ENCODE data around the gene FTSJ3.

Gene FTSJ3

DNA sequence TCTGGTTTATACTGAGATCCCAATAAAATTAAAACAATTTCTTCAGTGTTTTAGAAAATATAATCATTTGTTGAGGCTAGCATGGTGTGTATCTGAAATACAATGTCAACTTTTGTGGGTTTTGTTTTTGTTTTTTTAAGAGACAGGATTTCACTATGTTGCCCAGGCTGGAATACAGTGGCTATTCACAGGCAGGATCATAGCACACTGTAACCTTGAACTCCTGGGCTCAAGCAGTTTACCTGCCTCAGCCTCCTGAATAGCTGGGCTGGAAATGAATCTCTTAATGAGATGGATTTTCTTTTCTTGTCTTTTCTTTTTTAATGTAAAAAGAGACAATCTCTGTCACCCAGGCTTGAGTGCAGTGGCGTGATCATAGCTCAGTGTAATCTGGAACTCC is 41.3 kb downstream of the FTSJ3 start:
- no peak for DNase-seq (ENCODE audit: low spot score)

- no peak for DNase-seq (ENCODE audit: low spot score)
Observed at GRCh38 chr17:63785556-63785955, 41.9 kb downstream of the FTSJ3 start.

DNA sequence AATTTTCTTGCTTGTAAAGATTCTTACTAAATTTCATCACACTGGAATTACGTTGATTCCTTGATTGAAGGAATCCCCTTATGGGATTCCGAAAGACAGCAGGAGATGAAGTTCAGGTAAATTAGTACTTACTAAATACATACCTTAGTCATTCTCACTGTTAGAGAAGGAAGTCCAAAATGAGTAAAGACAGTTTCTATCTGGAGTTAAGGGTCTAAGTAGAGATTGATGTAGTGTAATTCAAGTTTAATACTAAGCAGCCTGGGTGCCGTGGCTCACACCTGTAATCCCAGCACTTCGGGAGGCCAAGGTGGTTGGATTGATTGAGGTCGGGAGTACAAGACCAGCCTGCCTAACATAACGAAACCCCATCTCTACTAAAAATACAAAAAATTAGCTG is 43.9 kb downstream of the FTSJ3 start:
- no peak for DNase-seq (ENCODE audit: low spot score)

DNA sequence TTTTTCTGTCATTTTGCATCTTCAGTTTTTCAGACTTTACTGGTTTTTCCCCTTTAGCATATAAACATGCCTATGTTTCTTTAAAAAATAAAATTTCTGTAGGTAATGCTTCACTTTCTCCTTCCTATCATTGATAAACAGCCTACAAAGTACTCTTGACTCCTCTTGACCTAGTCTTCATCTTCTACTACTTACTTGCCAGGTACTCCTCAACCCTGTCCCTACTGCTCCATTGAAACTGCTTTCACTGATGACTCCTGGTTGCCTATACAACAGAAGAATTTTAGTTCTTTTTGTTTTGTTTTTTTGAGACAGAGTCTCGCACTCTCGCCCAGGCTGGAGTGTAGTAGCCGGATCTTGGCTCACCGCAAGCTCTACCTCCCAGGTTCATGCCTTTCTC is 46.5 kb downstream of the FTSJ3 start:
- DNase-seq (ENCODE audit: low spot score) = no peak

DNA sequence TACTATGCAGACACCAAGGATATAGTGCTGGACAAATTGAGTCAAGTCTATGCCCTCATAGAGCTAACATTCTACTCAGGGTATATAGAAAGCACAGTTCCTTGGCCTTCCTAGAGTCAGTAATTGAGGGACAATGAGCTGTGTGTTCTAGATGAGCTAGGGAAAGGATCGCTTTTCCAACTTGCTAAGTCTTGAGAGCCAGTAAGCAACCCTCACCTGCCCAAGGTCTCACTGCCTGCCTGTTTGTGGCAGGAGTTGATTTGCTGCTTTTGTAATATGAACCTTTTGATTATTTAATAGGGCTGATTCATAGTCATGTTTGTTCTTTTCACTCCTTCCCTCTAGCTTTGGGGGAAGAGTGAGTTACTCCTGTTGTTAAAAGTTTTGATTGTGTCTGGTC is 47.0 kb downstream of the FTSJ3 start:
- DNase-seq (ENCODE audit: low spot score) = no peak

GRCh38 chr17:63775420-63775819 is 52.0 kb downstream of the FTSJ3 start:
- DNase-seq (ENCODE audit: low spot score) = no peak

GRCh38 chr17:63774969-63775265 is 52.5 kb downstream of the FTSJ3 start:
- no peak for DNase-seq (ENCODE audit: low spot score)

DNA sequence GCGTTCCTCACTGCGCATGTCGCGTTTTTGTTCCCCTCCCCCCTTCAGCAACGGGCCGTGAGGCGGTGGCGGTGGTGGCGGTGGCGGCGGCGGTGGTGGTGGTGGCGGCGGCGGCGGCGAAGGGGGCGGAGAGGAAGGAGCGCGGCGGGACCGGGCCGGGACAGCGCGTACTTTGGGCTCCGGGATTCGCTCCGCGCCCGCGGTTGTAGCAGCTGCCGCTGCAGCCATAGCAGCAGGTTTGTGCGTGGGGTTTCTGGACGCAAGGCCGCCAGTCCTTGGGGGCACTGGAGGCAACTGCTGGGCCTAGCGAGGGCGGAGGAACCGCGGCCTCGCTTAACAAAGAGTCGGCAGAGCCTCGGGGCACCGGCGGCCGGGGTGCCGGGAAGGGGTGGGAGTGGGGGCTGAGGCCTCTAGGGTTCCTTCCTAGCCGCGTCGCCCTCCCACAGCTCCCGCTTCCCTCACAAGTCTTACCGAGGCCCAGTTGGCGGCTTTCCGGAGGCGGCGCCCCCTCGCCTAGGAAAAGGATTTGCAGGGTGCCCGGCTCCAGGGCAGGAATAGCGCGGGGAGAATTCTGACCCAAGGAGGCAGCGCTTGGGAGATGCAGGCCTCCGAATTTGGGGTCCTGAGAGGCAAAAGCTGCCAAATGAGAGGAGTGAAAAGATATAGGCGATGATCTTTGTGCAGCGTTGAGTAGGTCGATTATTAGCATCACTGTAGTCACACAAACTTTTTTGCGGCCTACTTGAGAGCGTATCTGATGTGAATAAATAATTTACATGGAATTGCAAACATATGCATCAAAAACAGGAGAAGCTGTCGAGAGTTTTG is 53.1 kb downstream of the FTSJ3 start, which contains the start of gene DDX42:
Gene DDX42, plus strand, starts transcription at position 30 of the 828 bp plus-strand sequence. CDS start 12,880 bp downstream, outside the sequence.
- peak; percentile 84 for DNase-seq (ENCODE audit: low spot score)

- DNase-seq (ENCODE audit: low spot score) = peak; percentile 98
Observed at GRCh38 chr17:63773272-63774140, 54.0 kb downstream of the FTSJ3 start, which contains the start of gene CCDC47. CCDC47 (minus strand) TSS chr17:63773597; CDS start chr17:63766175, 7,422 bp downstream.

- DNase-seq (ENCODE audit: low spot score) = no peak
Observed at GRCh38 chr17:63772801-63773271, 54.6 kb downstream of the FTSJ3 start.

All from HuH-7 (cell line).